ENCODE measurements around the gene ZMYND8.

DNA sequence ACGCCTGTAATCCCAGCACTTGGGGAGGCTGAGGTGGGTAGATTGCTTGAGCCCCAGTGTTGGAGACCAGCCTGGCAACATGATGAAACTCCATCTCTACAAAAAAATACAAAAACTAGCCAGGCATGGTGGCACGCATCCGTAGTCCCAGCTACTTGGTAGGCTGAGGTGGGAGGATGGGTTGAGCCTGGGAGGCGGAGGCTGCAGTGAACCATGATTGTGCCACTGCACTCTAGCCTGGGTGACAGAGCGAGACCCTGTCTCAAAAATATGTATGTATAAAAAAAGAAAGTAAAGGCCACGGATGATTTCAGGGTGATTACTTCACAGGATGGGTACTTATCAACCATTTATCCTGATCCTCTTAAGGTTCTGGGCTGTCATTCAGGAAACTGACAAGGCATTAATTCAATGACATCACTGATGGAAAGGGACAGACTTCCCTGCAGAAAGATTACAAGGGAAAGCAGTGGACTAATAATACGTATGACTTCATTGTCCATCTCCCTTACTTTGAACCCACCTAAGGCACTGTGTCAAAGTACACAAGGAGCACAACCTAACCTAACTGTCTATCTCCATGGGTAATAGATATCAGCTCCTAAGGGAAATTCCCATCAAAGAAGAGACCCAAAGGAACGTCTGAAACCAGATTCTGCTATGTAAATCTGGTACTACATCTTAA is 61.2 kb downstream of the ZMYND8 start:
- no peak for TF ChIP-seq TAF1 (IDR thresholded peaks at IDR 0.05; ENCODE audit: low read depth, low read length)
- TF ChIP-seq, protein P1, sequence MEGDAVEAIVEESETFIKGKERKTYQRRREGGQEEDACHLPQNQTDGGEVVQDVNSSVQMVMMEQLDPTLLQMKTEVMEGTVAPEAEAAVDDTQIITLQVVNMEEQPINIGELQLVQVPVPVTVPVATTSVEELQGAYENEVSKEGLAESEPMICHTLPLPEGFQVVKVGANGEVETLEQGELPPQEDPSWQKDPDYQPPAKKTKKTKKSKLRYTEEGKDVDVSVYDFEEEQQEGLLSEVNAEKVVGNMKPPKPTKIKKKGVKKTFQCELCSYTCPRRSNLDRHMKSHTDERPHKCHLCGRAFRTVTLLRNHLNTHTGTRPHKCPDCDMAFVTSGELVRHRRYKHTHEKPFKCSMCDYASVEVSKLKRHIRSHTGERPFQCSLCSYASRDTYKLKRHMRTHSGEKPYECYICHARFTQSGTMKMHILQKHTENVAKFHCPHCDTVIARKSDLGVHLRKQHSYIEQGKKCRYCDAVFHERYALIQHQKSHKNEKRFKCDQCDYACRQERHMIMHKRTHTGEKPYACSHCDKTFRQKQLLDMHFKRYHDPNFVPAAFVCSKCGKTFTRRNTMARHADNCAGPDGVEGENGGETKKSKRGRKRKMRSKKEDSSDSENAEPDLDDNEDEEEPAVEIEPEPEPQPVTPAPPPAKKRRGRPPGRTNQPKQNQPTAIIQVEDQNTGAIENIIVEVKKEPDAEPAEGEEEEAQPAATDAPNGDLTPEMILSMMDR (IDR thresholded peaks at IDR 0.05; ENCODE audit: control extremely low read depth in 1 of 3, insufficient read depth in 1 of 3, low read depth in 1 of 3, low read length in 3 of 3) = no peak
- TF ChIP-seq JUND (IDR thresholded peaks at IDR 0.05; ENCODE audit: low read length) = no peak
- TF ChIP-seq NANOG (IDR thresholded peaks at IDR 0.05; ENCODE audit: insufficient read depth, low read depth, low read length, poor library complexity, severe bottlenecking) = no peak
- TF ChIP-seq PHF8 (conservative IDR thresholded peaks at IDR 0.05; ENCODE audit: low read depth, low read length) = no peak
- no peak for TF ChIP-seq GABPA (IDR thresholded peaks at IDR 0.05; ENCODE audit: borderline replicate concordance, insufficient read depth, low read length)
- no peak for TF ChIP-seq POLR2A (IDR thresholded peaks at IDR 0.05; ENCODE audit: control extremely low read depth in 1 of 2, low read depth in 2 of 2, low read length in 2 of 2)
- TF ChIP-seq POLR2AphosphoS5 (IDR thresholded peaks at IDR 0.05; ENCODE audit: low read depth, low read length) = no peak

Measured in H1 (cell line).